Upper lobe of left lung (tissue), 6 donors: ENCODE results near the gene AHRR. TPM values are rescaled to one million over a fixed set of nuclear protein-coding genes. Genes with fewer than 3 reads are reported as not detected.
A peak's percentile ranks its signal among the peaks of the same experiment; 100 is the strongest.

Experiments used
- ATAC-seq, 2 donors: fragments of 200-7000 bp; cut with Tn5 transposase; one replicate each; pipeline ENCODE4 v1.9.1; 2022; ENCODE audit warnings: mild to moderate bottlenecking in 2 of 2, moderate library complexity in 2 of 2; ENCODE audit not compliant: low FRiP score in 2 of 2
- DNase-seq, 2 donors: peaks; one replicate each; pipeline ENCODE4 v3.0.0-alpha.2; 2019 to 2020
- H3K27ac ChIP-seq, 4 donors: fragments of 200-600 bp; sonication (generic); one replicate each; pipeline ENCODE4 v1.5.1; 2016 to 2019
- H3K27me3 ChIP-seq, 4 donors: fragments of 200-600 bp; sonication (generic); one replicate each; pipeline ENCODE4 v1.5.1; 2017 to 2019
- H3K36me3 ChIP-seq, 4 donors: fragments of 200-600 bp; sonication (generic); one replicate each; pipeline ENCODE4 v1.5.1; 2016 to 2019
- H3K4me1 ChIP-seq, 4 donors: fragments of 200-600 bp; sonication (generic); one replicate each; pipeline ENCODE4 v1.5.1; 2018 to 2019
- H3K4me3 ChIP-seq, 4 donors: fragments of 200-600 bp; sonication (generic); one replicate each; pipeline ENCODE4 v1.5.1; 2017 to 2019; ENCODE audit warnings: mild to moderate bottlenecking in 2 of 4, moderate library complexity in 1 of 4
- H3K9me3 ChIP-seq, 4 donors: fragments of 200-600 bp; sonication (generic); one replicate each; pipeline ENCODE4 v1.5.1; 2018 to 2019
- CTCF ChIP-seq, 6 experiments: fragments of 450-650 bp in 4 of 6; fragments of 200-600 bp in 2 of 6; sonication (generic) in 2 of 6; IDR thresholded peaks; one replicate each; pipeline ENCODE4 v1.5.1; 2016 to 2019; ENCODE audit warnings: antibody characterized with exemption in 6 of 6
- EP300 ChIP-seq, 4 donors: sonication (generic); formaldehyde crosslinking; IDR thresholded peaks; one replicate each; pipeline ENCODE4 v1.5.1; 2017; ENCODE audit warnings: antibody characterized with exemption in 4 of 4, control low read depth in 2 of 4
- POLR2A ChIP-seq, 4 donors: fragments of 450-650 bp; IDR thresholded peaks; one replicate each; pipeline ENCODE4 v1.5.1; 2016 to 2017; ENCODE audit warnings: antibody characterized with exemption in 4 of 4, mild to moderate bottlenecking in 2 of 4
- POLR2AphosphoS5 ChIP-seq, 2 donors: sonication (generic); formaldehyde crosslinking; IDR thresholded peaks; one replicate each; pipeline ENCODE4 v1.5.1; 2017; ENCODE audit warnings: antibody characterized with exemption in 2 of 2
- WGBS, 2 donors: methylation state at CpG; one replicate each; pipeline ENCODE4 v1.1.5; 2017 to 2018; 5-methylcytosine and 5-hydroxymethylcytosine counted together
- total RNA-seq, 6 donors: library from RNA; depleted of rRNA in 4 of 6; stranded (reverse); fragments of >200 nt in 4 of 6; gene quantifications; one replicate each; pipeline versions ENCODE4 v1.1.0 to v1.2.1, GENCODE V29; 2016 to 2021
- donor health status: DM: no; HTN: no; CAD: no; lungs with moderate emphysema.
- donor health status: DM: no; HTN: yes; CAD: no; lungs with severe emphysema.

The AHRR gene
- total RNA-seq, 6 donors from 2014 or later = 1.3 to 8.6 (median 4.4) TPM

GRCh38 chr5:423626-424261 is 102.2 kb downstream of the AHRR start:
- no peak overlapping the region for H3K27ac ChIP-seq
- H3K4me3 ChIP-seq = no peak overlapping the region
- 78 to 87% methylated on average over 10 to 19 of the region's 24 CpGs for WGBS, 2 donors
- TF ChIP-seq POLR2AphosphoS5 (IDR thresholded peaks at IDR 0.05) = no peak
- TF ChIP-seq CTCF (IDR thresholded peaks at IDR 0.05) = no peak
- no peaks in the 10 kb centered on the region for H3K9me3 ChIP-seq
- peaks cover 0 to 5% (median 0%) of the 10 kb centered on the region in 4 donors for H3K4me1 ChIP-seq
- H3K36me3 ChIP-seq = no peaks in the 10 kb centered on the region
- DNase-seq (peak in 1 of 2 donors; percentile 57), ATAC-seq (no peak)
- no peaks in the 10 kb centered on the region for H3K27me3 ChIP-seq

DNA sequence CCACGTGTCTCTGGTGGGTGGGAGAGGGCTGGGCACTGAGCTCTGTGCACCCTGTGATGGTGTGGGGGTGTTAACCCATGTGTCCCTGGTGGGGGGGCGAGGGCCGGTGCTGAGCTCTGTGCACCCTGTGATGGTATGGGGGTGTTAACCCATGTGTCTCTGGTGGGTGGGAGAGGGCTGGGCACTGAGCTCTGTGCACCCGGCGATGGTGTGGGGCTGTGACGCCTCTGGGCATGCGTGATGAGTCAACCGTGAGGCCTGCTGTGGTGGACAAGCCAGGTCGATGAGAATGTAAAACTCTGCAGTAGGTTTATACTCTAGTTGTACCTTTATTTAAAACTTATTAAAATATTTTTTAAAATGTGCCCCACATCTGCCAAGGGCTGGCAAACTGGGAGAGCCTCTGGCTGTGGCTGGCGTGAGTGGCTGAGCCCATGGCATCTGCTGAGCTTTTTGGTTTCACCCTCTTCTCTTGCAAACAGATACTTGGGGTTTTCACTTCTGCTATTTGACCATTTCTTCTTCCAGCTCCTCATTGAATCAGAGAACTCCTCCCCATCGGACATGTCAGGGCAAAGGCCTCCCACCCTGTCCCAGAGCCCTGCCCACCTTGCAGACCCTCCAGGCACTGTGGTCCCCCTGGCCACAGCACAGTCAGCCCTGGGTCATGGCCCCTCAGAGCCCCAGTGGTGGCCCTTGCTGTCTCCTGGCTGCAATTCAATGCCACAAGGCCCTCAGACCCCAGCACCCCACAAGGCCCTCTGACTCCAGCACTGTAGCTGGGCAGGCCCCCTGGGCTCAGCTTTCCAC is 103.0 kb downstream of the AHRR start:
- Histone ChIP-seq H3K4me3 (no peak overlapping the region), H3K27me3 (no peaks in the 10 kb centered on the region), H3K27ac (no peak overlapping the region), H3K4me1 (peaks cover 0 to 5% (median 0%) of the 10 kb centered on the region in 4 donors), H3K9me3 (no peaks in the 10 kb centered on the region), H3K36me3 (no peaks in the 10 kb centered on the region)
- DNase-seq (peak in 1 of 2 donors; percentile 63), ATAC-seq (peak in 1 of 2 donors; percentile 26)
- 82 to 91% methylated on average over 8 of the region's 11 CpGs for WGBS, 2 donors
- TF ChIP-seq POLR2A (IDR thresholded peaks at IDR 0.05) = no peak
- no peak for TF ChIP-seq EP300 (IDR thresholded peaks at IDR 0.05)
- TF ChIP-seq CTCF (IDR thresholded peaks at IDR 0.05) = no peak
- TF ChIP-seq POLR2AphosphoS5 (IDR thresholded peaks at IDR 0.05) = no peak

GRCh38 chr5:425714-426113 is 104.2 kb downstream of the AHRR start:
- TF ChIP-seq CTCF (IDR thresholded peaks at IDR 0.05) (no peak), POLR2A (IDR thresholded peaks at IDR 0.05) (no peak), EP300 (IDR thresholded peaks at IDR 0.05) (no peak), POLR2AphosphoS5 (IDR thresholded peaks at IDR 0.05) (no peak)
- Histone ChIP-seq H3K27me3 (no peaks in the 10 kb centered on the region), H3K4me3 (no peak overlapping the region), H3K9me3 (no peaks in the 10 kb centered on the region), H3K27ac (no peak overlapping the region), H3K4me1 (peaks cover 0 to 5% (median 0%) of the 10 kb centered on the region in 4 donors), H3K36me3 (no peaks in the 10 kb centered on the region)
- no peak for DNase-seq
- no peak for ATAC-seq
- 37 to 44% methylated on average over 5 of the region's 5 CpGs for WGBS, 2 donors

GRCh38 chr5:426392-426976 is 105.0 kb downstream of the AHRR start:
- Histone ChIP-seq H3K36me3 (no peaks in the 10 kb centered on the region), H3K27me3 (no peaks in the 10 kb centered on the region), H3K4me3 (no peak overlapping the region), H3K27ac (no peak overlapping the region), H3K4me1 (peaks cover 0 to 5% (median 0%) of the 10 kb centered on the region in 4 donors), H3K9me3 (no peaks in the 10 kb centered on the region)
- no peak for DNase-seq
- ATAC-seq = no peak
- TF ChIP-seq POLR2A (IDR thresholded peaks at IDR 0.05) = no peak
- no peak for TF ChIP-seq POLR2AphosphoS5 (IDR thresholded peaks at IDR 0.05)
- no peak for TF ChIP-seq EP300 (IDR thresholded peaks at IDR 0.05)
- no peak for TF ChIP-seq CTCF (IDR thresholded peaks at IDR 0.05)
- WGBS, 2 donors = 70 to 74% methylated on average over 3 of the region's 3 CpGs
